CD4-positive, alpha-beta T cell treated with Interleukin-15 for 1 hour (primary cell): ENCODE data around the gene TNFAIP8L1.
"Not testable (repeated sequence)": the region's sequence is repeated elsewhere in the genome, so short reads cannot be mapped to it uniquely, and the experiment has no call there.

Experiments
- DNase-seq: peaks from one replicate; pipeline ENCODE4 v3.0.0-alpha.2; 2020

Gene TNFAIP8L1

GRCh38 chr19:4638828-4639530 lies at the start of gene TNFAIP8L1:
Gene TNFAIP8L1, plus strand, starts transcription at chr19:4639516. Its CDS starts 12,354 bp downstream, at chr19:4651870.
- peak; percentile 98 for DNase-seq

DNA sequence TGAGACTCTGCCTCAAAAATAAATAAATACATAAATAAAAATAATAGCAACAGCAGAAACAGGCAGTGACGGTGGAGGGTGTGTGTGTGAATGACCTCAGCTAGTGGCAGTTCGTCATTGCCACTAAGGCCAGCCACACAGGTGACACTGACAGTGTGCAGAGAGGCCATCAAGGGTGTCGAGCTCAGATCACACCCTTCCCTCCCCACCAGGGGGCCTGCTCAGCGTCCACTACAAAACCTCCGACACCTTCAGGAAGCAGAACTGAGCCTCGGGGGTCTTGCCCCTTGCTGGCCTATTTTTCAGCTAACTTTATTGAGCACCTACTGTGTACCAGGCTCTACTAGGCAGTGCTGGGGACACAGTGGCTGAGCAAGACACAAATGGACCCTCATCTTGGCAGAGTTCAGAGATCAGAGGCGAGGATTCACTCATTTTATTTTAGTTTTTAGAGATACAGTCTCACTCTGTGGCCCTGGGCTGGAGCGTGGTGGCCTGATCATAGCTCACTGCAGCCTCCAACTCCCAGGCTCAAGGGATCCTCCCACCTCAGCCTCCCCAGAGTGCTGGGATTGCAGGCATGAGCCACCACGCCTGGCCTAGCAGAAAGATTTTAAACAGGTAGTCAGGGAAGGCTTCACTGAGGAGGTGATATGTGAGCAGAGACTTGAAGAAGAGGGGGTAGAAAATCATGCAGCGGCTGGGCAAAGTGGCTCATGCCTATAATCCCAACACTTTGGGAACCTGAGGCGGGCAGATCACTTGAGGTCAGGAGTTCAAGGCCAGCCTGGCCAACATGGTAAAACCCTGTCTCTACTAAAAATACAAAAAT lies 49.5 kb upstream of the TNFAIP8L1 start:
- no peak for DNase-seq

DNA sequence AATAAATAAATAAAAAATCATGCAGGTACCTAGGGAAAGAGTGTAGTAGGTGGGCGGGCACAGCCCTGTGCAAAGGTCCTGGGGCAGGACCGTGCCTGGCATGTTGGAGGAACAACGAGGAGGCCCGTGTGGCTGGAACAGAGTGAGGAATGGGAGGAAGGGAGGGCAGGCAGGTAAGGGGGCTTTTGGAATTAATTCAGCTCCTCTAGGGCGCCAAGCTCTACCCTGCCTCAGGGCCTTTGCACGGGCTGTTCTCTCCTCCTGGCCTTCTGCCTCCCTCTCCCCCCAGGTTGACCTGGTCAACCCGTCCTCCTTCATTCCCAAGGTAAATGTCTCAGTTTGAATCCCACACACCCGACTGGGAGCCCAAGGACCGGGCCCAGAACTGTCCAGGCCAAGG lies 48.8 kb upstream of the TNFAIP8L1 start:
- no peak for DNase-seq

DNA sequence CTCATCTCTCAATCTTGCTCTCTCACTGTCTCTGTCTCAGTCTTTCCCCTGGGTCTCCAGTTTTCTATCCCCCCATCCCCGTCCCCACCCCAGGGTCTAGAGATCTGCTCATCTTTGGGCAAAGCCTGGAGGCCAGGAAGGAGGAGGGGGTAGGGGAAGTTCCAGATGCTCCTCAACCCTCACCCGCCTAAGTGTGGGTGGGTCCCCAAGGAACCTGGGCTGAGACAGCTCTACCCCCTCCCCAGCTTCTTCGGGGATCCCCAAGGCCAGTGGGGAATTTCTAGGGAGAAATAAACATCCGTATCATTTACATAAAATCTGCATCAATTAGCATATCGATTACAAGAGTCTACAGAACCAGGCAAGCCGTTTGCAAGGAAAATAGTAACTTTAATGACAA lies 48.0 kb upstream of the TNFAIP8L1 start:
- no peak for DNase-seq

DNA sequence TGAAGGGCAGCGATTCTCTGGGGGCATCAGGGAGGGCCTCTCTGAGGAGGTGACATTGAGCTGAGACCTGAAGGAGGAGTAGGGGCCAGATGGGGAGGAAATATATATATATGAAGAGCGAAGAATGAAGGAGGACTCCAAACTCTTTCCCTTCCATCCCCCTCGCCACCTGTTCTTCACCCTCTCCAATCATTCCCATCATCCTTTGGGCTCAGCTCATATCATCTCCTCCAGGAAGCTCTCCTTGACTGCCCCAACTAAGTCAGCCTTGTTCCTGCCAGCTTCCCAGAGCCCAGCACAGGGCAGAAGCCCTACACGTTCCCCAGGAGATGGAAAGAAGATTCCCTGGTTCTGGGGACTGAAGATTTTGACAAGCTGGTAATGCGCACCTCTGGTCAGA lies 46.9 kb upstream of the TNFAIP8L1 start:
- DNase-seq: no peak

GRCh38 chr19:4593409-4593851 lies 45.9 kb upstream of the TNFAIP8L1 start:
- DNase-seq: no peak

- no peak for DNase-seq
Measured at GRCh38 chr19:4594201-4594600, 45.1 kb upstream of the TNFAIP8L1 start.

GRCh38 chr19:4595158-4595557 lies 44.2 kb upstream of the TNFAIP8L1 start:
- DNase-seq: not testable (repeated sequence)

DNA sequence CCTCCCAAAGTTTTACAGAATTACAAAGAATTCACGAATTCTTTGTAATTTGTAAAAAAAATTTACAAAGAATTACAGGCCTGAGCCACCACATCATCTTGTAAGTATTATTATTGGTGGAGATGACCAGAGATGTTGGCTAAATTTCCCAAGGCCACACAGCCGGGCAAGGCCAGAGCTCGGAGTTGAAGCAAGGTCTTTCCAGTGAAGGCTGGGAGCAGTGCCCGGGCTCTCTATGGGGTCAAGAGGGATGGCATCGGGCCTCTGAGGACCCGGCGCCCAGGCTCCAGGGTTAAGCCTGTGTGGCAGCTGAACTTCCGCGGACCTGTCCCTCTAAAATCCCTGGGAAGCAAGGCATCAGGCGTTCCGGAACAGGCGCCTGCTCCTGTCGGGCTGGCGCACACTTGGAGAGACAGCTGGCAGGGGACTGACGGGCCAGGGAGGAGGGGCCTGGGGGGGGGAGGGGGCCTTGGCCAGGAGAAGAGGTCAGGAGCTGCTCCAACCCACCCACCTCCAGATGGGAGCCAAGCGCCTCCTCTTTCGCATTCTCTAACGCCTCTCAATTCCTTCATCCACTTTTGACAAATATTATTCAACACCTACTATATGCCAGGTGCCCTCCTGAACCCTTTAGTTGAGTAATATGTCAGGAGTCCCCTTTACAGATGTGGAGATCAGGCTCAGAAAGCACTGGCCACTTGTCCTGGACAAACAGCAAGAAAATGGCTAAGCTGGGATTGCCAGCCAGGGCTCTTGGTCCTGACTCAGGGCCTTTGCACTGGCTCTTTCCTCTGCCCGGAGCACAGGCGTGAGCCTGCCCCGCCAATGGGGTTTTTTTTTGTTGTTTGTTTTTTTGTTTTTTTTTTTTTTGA lies 43.0 kb upstream of the TNFAIP8L1 start:
- no peak for DNase-seq

DNA sequence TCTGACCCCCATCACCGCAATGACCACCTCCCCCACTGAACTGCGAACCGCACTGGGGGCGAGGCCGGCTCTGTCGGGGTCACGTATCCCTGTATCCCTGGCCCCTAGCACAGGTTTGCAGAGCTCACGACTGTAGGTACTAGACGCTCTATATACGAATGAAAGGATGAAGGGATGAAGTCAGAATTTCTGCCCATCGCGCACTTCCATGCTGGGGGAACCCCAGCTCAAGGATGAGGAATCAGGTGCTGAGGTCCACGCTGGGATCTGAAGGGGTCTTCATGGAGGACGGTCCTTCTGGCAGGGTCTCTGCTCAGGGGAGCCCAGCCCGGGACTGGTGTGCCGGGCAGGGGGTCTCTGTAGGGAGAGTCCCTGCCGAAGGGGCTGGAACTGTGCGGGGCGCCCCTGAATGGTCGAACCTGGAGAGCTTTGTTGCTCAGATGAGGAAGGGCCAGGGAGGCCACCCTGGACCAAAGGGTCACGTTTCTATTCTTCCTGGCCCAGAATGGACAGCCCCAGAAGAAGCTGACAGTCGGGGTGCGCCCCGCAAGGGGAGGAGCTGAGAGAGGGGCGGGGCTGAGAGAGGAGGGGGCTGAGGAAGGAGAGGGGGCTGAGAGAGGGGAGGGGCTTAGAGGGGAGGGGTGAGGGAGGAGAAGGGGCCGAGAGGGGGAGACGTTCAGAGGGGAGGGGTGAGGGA lies 41.9 kb upstream of the TNFAIP8L1 start:
- peak; percentile 54 for DNase-seq

- DNase-seq: peak; percentile 64
Measured at GRCh38 chr19:4597975-4598671, 41.2 kb upstream of the TNFAIP8L1 start.

- DNase-seq: no peak
Measured at GRCh38 chr19:4598712-4599111, 40.6 kb upstream of the TNFAIP8L1 start.

DNA sequence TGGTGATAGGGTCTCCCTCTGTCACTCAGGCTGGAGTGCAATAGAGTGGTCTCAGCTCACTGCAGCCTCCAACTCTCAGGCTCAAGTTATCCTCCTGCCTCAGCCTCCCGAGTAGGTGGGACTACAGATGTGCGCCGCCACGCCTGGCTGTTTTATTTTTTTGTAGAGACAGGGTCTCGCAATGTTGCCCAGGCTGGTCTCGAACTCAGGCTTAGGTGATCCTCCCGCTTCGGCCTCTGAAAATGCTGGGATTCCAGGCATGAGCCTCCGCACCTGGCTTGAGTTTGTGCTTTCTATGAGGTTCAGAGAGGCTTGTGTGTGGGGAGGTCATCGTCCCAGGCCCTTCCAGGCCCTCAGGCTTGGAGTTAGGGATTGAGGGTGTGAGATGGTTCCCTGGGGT lies 39.2 kb upstream of the TNFAIP8L1 start:
- DNase-seq: no peak

GRCh38 chr19:4600893-4601292 lies 38.4 kb upstream of the TNFAIP8L1 start:
- no peak for DNase-seq

GRCh38 chr19:4602173-4602788 lies 37.0 kb upstream of the TNFAIP8L1 start:
- no peak for DNase-seq

GRCh38 chr19:4602915-4603314 lies 36.4 kb upstream of the TNFAIP8L1 start:
- DNase-seq: no peak

DNA sequence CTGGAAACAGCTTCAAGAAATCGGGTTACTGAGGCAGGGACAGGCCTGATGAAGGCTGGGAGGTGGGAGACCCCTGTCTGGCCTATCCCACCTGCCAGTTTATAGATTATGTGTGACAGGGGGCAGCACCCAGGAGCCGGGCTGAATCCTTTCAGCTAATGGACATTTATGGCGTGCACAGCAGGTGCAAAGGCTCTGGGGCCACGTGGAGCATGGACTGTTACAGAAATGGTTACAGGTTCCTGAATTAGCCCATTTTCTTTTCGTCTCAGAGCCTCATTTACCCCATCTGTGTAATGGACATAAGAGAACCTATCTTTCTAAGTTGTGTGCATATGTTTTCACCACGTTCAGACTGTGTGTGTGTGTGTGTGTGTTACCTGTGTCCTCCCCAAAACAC lies 34.4 kb upstream of the TNFAIP8L1 start:
- DNase-seq: no peak

GRCh38 chr19:4606181-4606580 lies 33.1 kb upstream of the TNFAIP8L1 start:
- no peak for DNase-seq

- no peak for DNase-seq
Measured at GRCh38 chr19:4606921-4607678, 32.2 kb upstream of the TNFAIP8L1 start.

GRCh38 chr19:4609878-4610511 lies 29.3 kb upstream of the TNFAIP8L1 start:
- DNase-seq: no peak
